Thyroid gland (tissue), 4 donors: ENCODE measurements around the gene NTMT2.

Source experiments
- POLR2A ChIP-seq, 2 donors: fragments of 450-650 bp; IDR thresholded peaks; one replicate each; pipeline ENCODE4 v1.6.1; 2017; ENCODE audit warnings: antibody characterized with exemption in 2 of 2, mild to moderate bottlenecking in 2 of 2, moderate library complexity in 1 of 2
- TF ChIP-seq, protein P1 (sequence below), 6 experiments: fragments of 200-600 bp in 3 of 6; fragments of 450-650 bp in 3 of 6; sonication (generic) in 3 of 6; IDR thresholded peaks; one replicate each; pipeline ENCODE4 v1.5.1; 2016 to 2019; ENCODE audit warnings: antibody characterized with exemption in 6 of 6, mild to moderate bottlenecking in 2 of 6, inconsistent platforms in 1 of 6, moderate library complexity in 1 of 6

DNA sequence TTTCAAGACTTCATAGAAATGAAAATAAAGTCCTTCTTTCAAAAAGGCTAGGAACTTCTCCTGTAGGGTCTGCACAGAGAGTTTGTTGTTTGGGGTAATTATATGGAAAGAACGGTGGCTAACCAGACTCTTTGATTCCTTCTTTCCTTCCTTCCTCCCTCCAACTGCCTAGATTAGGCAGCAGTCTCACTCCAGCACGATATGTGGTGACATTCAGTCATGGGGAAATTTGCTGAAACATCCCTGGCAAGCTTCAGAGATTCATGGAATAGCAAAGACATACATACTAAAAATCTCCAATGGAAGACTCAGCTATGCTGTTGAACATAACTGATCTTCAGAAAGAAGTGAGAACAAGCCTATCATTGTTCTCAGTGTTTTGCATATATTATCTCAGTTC, 4.3 kb downstream of the NTMT2 start:
- no peak for TF ChIP-seq POLR2A (IDR thresholded peaks at IDR 0.05)
- TF ChIP-seq, protein P1, sequence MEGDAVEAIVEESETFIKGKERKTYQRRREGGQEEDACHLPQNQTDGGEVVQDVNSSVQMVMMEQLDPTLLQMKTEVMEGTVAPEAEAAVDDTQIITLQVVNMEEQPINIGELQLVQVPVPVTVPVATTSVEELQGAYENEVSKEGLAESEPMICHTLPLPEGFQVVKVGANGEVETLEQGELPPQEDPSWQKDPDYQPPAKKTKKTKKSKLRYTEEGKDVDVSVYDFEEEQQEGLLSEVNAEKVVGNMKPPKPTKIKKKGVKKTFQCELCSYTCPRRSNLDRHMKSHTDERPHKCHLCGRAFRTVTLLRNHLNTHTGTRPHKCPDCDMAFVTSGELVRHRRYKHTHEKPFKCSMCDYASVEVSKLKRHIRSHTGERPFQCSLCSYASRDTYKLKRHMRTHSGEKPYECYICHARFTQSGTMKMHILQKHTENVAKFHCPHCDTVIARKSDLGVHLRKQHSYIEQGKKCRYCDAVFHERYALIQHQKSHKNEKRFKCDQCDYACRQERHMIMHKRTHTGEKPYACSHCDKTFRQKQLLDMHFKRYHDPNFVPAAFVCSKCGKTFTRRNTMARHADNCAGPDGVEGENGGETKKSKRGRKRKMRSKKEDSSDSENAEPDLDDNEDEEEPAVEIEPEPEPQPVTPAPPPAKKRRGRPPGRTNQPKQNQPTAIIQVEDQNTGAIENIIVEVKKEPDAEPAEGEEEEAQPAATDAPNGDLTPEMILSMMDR (IDR thresholded peaks at IDR 0.05), result no peak
